Mononuclear cell (primary cell): ENCODE measurements around the gene ZMYM5. TPM values are rescaled to one million over a fixed set of nuclear protein-coding genes. Genes with fewer than 3 reads are reported as not detected.
"Not testable (repeated sequence)": the region's sequence is repeated elsewhere in the genome, so short reads cannot be mapped to it uniquely, and the experiment has no call there.

Experiments
- H3K27me3 ChIP-seq: 2 replicates; pipeline ENCODE4 v1.6.0; 2011; ENCODE audit warnings: low read length, control low read depth; ENCODE audit not compliant: insufficient read depth
- H3K4me1 ChIP-seq: 2 replicates; pipeline ENCODE4 v1.5.1; 2011; ENCODE audit warnings: mild to moderate bottlenecking, low read length, control low read depth; ENCODE audit not compliant: insufficient read depth
- H3K4me3 ChIP-seq: 2 replicates; pipeline ENCODE4 v1.5.1; 2011; ENCODE audit warnings: mild to moderate bottlenecking, low read length, moderate library complexity
- H3K9me3 ChIP-seq: 2 replicates; pipeline ENCODE4 v1.5.1; 2011; ENCODE audit warnings: low read depth, mild to moderate bottlenecking, control low read depth, low read length
- total RNA-seq: library from RNA; depleted of rRNA; stranded (reverse); fragments of >200 nt; gene quantifications from one replicate; pipeline ENCODE4 v1.2.3, GENCODE V29; 2012

Gene ZMYM5
- total RNA-seq, result 43.7 TPM

DNA sequence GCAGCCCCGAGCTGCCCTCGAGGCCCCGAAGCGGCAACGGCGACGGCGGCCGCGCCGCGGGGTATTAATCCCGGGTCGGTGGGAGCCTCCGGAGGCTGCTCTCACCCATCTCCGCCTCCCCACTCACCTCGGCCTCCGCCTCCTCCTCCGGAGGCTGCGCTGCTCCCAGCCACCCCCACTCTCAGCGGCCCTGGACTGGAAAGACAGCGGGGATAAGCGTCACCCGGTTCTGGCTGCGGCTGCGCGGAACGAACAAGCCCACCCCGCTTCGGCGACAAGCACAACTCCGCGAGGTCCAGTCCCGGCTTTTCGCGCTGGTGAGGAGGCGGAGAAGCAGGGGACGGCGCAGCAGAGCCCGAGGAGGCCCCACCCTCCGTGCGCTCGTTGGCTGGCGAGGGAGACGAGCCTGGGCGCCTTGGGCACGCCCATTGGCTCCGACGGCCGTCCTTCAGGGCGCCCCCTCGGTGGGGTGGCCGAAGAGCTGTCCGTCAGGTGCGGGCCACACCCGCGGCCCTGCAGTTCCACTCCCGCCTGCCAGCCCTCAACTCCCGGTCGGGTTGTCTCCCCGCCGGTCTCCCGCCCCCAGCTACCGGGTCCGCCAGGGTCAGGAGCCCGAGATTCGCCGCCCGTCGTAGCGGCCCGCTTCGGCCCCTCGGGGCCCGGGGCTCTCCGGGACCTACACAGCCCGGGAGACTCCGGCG is at the start of gene ZMYM5:
ZMYM5 (minus strand) TSS at position 327 of the 701 bp plus-strand sequence. CDS start 11,469 bp downstream, outside the sequence.
- Histone ChIP-seq H3K27me3 (no peaks in the 10 kb centered on the region), H3K9me3 (no peaks in the 10 kb centered on the region), H3K4me3 (peak within 1 kb of the TSS; percentile 87), H3K4me1 (peaks cover 27% of the 10 kb centered on the region)

DNA sequence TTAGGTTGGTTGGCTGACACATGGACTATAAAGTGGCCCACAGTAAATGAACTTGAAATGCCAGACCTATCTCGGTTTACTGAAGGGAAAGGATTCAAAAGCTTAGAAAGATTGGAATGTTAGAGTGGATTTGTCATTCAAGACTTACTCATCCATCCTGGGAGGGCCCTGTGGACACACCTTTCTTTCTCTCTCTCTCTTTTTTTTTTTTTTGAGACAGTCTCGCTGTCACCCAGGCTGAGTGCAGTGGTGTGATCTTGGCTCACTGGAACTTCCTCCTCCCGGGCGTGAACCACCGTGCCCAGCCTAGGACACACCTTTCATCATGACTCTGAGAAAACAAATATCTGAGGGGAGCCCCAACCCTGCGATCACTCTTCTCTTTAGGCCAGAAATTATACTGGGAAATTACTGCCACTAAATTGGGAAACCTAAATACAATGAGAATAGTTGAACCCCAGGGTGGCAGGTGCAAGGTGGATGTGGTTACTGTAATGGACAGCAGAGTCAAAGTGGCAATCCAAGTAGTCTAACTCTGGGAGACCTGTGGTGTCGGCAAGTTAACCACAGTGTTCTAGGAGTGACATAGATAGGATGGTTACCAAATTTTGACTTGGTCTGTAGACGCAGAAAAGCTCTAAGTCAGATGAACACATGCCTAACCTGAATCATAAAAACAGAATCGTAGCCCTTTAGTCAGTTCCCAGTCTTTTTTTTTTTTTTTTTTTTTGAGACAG is 47.1 kb upstream of the ZMYM5 start:
- no peaks in the 10 kb centered on the region for H3K4me1 ChIP-seq
- no peaks in the 10 kb centered on the region for H3K27me3 ChIP-seq
- no peaks in the 10 kb centered on the region for H3K9me3 ChIP-seq
- H3K4me3 ChIP-seq, result no peak overlapping the region

- Histone ChIP-seq H3K4me1 (no peaks in the 10 kb centered on the region), H3K9me3 (no peaks in the 10 kb centered on the region), H3K4me3 (no peak overlapping the region)
Observed at GRCh38 chr13:19908350-19908986, 45.0 kb upstream of the ZMYM5 start.

DNA sequence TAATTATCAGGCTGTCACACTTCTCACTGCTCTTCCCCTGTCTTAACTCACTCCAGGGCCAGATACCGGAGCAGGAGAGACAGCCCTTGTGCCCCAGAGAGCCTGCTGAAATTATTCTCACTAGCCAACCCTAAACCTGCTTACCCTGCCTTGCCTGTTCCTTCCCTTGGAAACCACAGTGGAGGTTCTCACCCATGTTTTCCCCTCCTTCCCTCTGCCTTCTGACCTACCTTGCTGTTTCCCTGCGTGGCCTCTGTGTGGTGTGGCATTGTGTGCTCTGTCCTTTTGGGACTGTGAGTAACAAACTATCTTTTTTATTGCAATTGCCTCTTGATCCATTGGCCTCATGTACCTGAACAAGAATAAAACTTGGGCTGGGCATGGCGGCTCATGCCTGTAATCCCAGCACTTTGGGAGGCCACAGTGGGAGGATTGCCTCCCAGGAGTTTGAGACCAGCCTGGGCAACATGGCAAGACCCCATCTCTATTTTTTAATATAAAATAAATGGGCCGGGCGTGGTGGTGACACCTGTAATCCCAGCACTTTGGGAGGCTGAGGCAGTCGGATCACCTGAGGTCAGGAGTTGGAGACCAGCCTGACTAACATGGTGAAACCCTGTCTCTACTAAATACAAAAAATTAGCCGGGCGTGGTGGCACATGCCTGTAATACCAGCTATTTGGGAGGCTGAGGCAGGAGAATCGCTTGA is 42.2 kb upstream of the ZMYM5 start:
- not testable (repeated sequence) for H3K27me3 ChIP-seq, H3K4me1 ChIP-seq, H3K4me3 ChIP-seq, H3K9me3 ChIP-seq

More at GRCh38 chr13:19908350-19908986, 45.0 kb upstream of the ZMYM5 start:
- no peaks in the 10 kb centered on the region for H3K27me3 ChIP-seq

DNA sequence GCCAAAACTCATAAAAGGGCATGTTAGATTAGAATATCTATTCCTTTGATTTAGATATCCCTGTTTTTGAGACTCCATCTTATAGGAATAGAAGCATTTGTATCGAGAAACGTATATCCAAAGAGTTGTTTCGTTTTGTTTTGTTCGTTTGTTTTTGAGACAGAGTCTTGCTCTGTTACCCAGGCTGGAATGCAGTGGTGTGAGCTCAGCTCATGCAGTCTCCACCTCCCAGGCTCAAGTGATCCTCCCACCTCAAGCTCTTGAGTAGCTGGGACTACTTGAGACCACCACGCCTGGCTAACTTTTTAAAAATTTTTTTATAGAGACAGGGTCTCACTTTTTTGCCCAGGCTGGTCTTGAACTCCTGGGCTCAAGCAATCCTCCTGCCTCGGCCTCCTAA is 26.6 kb upstream of the ZMYM5 start:
- H3K27me3 ChIP-seq, result no peaks in the 10 kb centered on the region
- H3K4me1 ChIP-seq, result no peaks in the 10 kb centered on the region

GRCh38 chr13:19888799-19889198 is 25.4 kb upstream of the ZMYM5 start:
- Histone ChIP-seq H3K9me3 (no peaks in the 10 kb centered on the region), H3K27me3 (no peaks in the 10 kb centered on the region), H3K4me1 (no peaks in the 10 kb centered on the region), H3K4me3 (no peak overlapping the region)

More for the DNA sequence above, 26.6 kb upstream of the ZMYM5 start:
- no peaks in the 10 kb centered on the region for H3K9me3 ChIP-seq
- H3K4me3 ChIP-seq, result no peak overlapping the region

- H3K4me1 ChIP-seq, result no peaks in the 10 kb centered on the region
- no peaks in the 10 kb centered on the region for H3K27me3 ChIP-seq
- H3K4me3 ChIP-seq, result no peak overlapping the region
- no peaks in the 10 kb centered on the region for H3K9me3 ChIP-seq
Observed at GRCh38 chr13:19882231-19882630, 18.8 kb upstream of the ZMYM5 start.

DNA sequence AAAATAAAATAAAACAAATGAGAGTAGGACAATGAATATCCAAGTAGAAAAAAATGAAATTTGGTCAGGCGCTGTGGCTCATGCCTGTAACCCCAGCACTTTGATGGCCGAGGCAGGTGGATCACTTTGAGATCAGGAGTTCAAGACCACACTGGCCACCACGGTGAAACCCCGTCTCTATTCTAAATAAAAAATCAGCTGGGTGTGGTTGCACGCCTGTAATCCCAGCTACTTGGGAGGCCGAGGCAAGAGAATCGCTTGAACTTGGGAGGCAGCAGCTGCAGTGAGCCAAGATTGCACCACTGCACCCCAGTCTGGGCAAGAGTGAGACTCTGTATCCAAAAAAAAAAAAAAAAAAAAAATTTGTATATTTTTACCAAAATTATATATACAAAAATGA is 18.2 kb upstream of the ZMYM5 start:
- H3K9me3 ChIP-seq, result no peaks in the 10 kb centered on the region
- H3K27me3 ChIP-seq, result no peaks in the 10 kb centered on the region

DNA sequence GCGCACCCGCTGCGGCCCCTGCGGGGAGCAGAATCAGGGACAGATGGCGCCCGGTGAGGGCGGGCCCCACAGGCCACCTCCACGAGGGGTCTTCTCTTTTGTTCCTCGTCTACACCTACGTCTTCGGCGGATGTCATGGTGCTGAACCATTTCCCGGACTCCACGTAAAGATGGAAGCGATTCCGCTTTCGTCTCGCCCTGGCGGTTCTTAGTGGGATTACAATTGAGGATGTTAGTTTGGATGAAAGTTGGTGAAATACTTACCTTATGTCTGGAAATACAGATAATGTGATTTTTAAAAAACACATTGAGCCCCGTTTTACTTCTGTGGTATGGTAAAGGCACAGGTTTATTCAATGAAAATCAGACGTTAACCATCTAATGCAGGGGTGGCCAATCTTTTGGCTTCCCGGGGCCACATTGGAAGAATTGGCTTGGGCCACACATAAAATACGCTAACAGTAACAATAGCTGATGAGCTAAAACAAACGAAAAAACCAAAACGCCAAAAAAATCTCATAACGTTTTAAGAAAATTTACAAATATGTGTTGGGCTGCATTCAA is 1.4 kb upstream of the ZMYM5 start:
- no peaks in the 10 kb centered on the region for H3K27me3 ChIP-seq
- peak overlapping the region; percentile 87 for H3K4me3 ChIP-seq
- peaks cover 27% of the 10 kb centered on the region for H3K4me1 ChIP-seq
- H3K9me3 ChIP-seq, result no peaks in the 10 kb centered on the region

More for the DNA sequence above, 18.2 kb upstream of the ZMYM5 start:
- Histone ChIP-seq H3K4me1 (no peaks in the 10 kb centered on the region), H3K4me3 (no peak overlapping the region)

GRCh38 chr13:19864024-19864745 is 736 bp upstream of the ZMYM5 start:
- Histone ChIP-seq H3K9me3 (no peaks in the 10 kb centered on the region), H3K4me1 (peaks cover 27% of the 10 kb centered on the region), H3K27me3 (no peaks in the 10 kb centered on the region), H3K4me3 (peak overlapping the region; percentile 87)

GRCh38 chr13:19862481-19863313 is 752 bp downstream of the ZMYM5 start:
- Histone ChIP-seq H3K27me3 (no peaks in the 10 kb centered on the region), H3K9me3 (no peaks in the 10 kb centered on the region), H3K4me3 (peak overlapping the region; percentile 87), H3K4me1 (peaks cover 27% of the 10 kb centered on the region)

- Histone ChIP-seq H3K27me3 (no peaks in the 10 kb centered on the region), H3K4me1 (peaks cover 27% of the 10 kb centered on the region), H3K4me3 (peak overlapping the region; percentile 87), H3K9me3 (no peaks in the 10 kb centered on the region)
Observed at GRCh38 chr13:19861762-19862161, 1.7 kb downstream of the ZMYM5 start.

GRCh38 chr13:19860884-19861655 is 2.4 kb downstream of the ZMYM5 start:
- Histone ChIP-seq H3K9me3 (no peaks in the 10 kb centered on the region), H3K4me3 (no peak overlapping the region), H3K27me3 (no peaks in the 10 kb centered on the region), H3K4me1 (peaks cover 27% of the 10 kb centered on the region)
